K562 (cell line): Measurements from ENCODE around the gene RUNX1. TPM values are rescaled to one million over a fixed set of nuclear protein-coding genes. Genes with fewer than 3 reads are reported as not detected.

Experiments
- CBX3 ChIP-seq, 2 experiments: IDR thresholded peaks; 1 replicate in 1 of 2; 2 replicates in 1 of 2; pipeline ENCODE4 v1.6.1; 2012; ENCODE audit warnings: inconsistent platforms in 2 of 2, low read length in 2 of 2, borderline replicate concordance in 1 of 2, control low read depth in 1 of 2
- CC2D1A ChIP-seq: fragments of 450-650 bp; IDR thresholded peaks from 2 replicates; pipeline ENCODE4 v1.6.1; 2017; ENCODE audit warnings: mild to moderate bottlenecking
- FOXK2 ChIP-seq, 2 experiments: fragments of 450-650 bp; IDR thresholded peaks in 1 of 2; conservative IDR thresholded peaks in 1 of 2; 2 replicates each; pipeline ENCODE4 v1.6.1; 2016; ENCODE audit warnings: low read depth in 2 of 2, mild to moderate bottlenecking in 1 of 2
- GABPB1 ChIP-seq: sonication (generic); formaldehyde crosslinking; IDR thresholded peaks from 2 replicates; pipeline ENCODE4 v1.8.0; 2022; ENCODE audit warnings: mild to moderate bottlenecking, missing genetic modification reagents
- MCM5 ChIP-seq: fragments of 450-650 bp; IDR thresholded peaks from 2 replicates; pipeline ENCODE4 v1.6.1; 2016; ENCODE audit warnings: low read depth
- MYBL2 ChIP-seq, 2 experiments: fragments of 450-650 bp in 1 of 2; sonication (generic) in 1 of 2; formaldehyde crosslinking in 1 of 2; IDR thresholded peaks; 2 replicates each; pipeline versions ENCODE4 v1.6.1 to v1.8.1; 2017 to 2022; ENCODE audit warnings: borderline replicate concordance in 1 of 2, inconsistent platforms in 1 of 2, low read depth in 1 of 2, mild to moderate bottlenecking in 1 of 2, missing genetic modification reagents in 1 of 2, moderate library complexity in 1 of 2
- NR4A1 ChIP-seq, 2 experiments: fragments of 250-450 bp in 1 of 2; fragments of 450-650 bp in 1 of 2; sonication (Bioruptor Pico) in 1 of 2; IDR thresholded peaks; 2 replicates each; pipeline versions ENCODE4 v1.4.0 to v1.6.1; 2016 to 2020; ENCODE audit warnings: mild to moderate bottlenecking in 2 of 2, missing compliant biosample characterization in 1 of 2, missing genetic modification characterization in 1 of 2, moderate library complexity in 1 of 2
- SAFB ChIP-seq: fragments of 200-400 bp; formaldehyde crosslinking; IDR thresholded peaks from 2 replicates; pipeline ENCODE4 v1.6.1; 2017; ENCODE audit warnings: low read depth, low read length, borderline replicate concordance
- SAFB2 ChIP-seq: fragments of 200-400 bp; formaldehyde crosslinking; IDR thresholded peaks from 2 replicates; pipeline ENCODE4 v1.6.1; 2018; ENCODE audit warnings: borderline replicate concordance, low read length, low read depth, moderate library complexity; ENCODE audit not compliant: severe bottlenecking
- SRF ChIP-seq, 2 experiments: fragments of 250-450, 450-650 bp in 1 of 2; sonication (Bioruptor Pico) in 1 of 2; sonication (generic) in 1 of 2; formaldehyde crosslinking; IDR thresholded peaks; 2 replicates each; pipeline versions ENCODE4 v1.5.0 to v1.5.1; 2020 to 2022; ENCODE audit warnings: mild to moderate bottlenecking in 1 of 2, missing genetic modification reagents in 1 of 2
- TEAD1 ChIP-seq, 2 experiments: fragments of 450-650 bp in 1 of 2; sonication (generic) in 1 of 2; formaldehyde crosslinking; IDR thresholded peaks; 2 replicates each; pipeline versions ENCODE4 v1.4.0 to v1.8.0; 2020 to 2022; ENCODE audit warnings: mild to moderate bottlenecking in 2 of 2, missing genetic modification reagents in 1 of 2
- ZBTB43 ChIP-seq: sonication (generic); formaldehyde crosslinking; IDR thresholded peaks from 2 replicates; pipeline ENCODE4 v1.8.0; 2023; ENCODE audit warnings: mild to moderate bottlenecking, missing genetic modification reagents
- ZEB2 ChIP-seq: fragments of 450-650 bp; IDR thresholded peaks from 2 replicates; pipeline ENCODE4 v1.6.1; 2016
- ZFX ChIP-seq: sonication (generic); formaldehyde crosslinking; IDR thresholded peaks from 2 replicates; pipeline ENCODE4 v1.8.0; 2022; ENCODE audit warnings: mild to moderate bottlenecking, missing genetic modification reagents, moderate library complexity
- ZNF140 ChIP-seq: fragments of 250-450 bp; sonication (Bioruptor Pico); IDR thresholded peaks from 2 replicates; pipeline ENCODE4 v1.8.0; 2021; ENCODE audit warnings: moderate library complexity, mild to moderate bottlenecking, inconsistent platforms
- ZNF695 ChIP-seq: fragments of 450-650 bp; formaldehyde crosslinking; IDR thresholded peaks from 2 replicates; pipeline ENCODE4 v1.4.0; 2020; ENCODE audit warnings: mild to moderate bottlenecking, moderate library complexity
- polyA plus RNA-seq, 8 experiments: library from polyadenylated mRNA; depleted of rRNA in 4 of 8; stranded (reverse) in 5 of 8; unstranded in 3 of 8; fragments of >200 nt; fragmentation: Nextera tagmentation in 2 of 8; fragmentation: Illumina TruSeq in 1 of 8; extraction: Ambion mirVana in 2 of 8; extraction: Trizol in 1 of 8; gene quantifications; 2 replicates each; pipeline versions ENCODE4 v1.2.1 to v1.2.3, GENCODE V29; 2011 to 2014; ENCODE audit warnings: inconsistent platforms in 1 of 8, missing spikeins in 1 of 8
- total RNA-seq, 7 experiments: library from RNA; depleted of rRNA in 6 of 7; stranded (reverse); fragments of >200 nt in 6 of 7; fragmentation: Illumina TruSeq in 2 of 7; extraction: Trizol in 2 of 7; gene quantifications; 2 replicates each; pipeline versions ENCODE4 v1.2.1 to v1.2.3, GENCODE V29; 2011 to 2021; ENCODE audit warnings: low replicate concordance in 1 of 7
- TF ChIP-seq, protein P1 (sequence below): fragments of 450-650 bp; IDR thresholded peaks from 2 replicates; pipeline ENCODE4 v1.6.1; 2018; ENCODE audit not compliant: partially characterized antibody
- TF ChIP-seq, protein P2 (sequence below): fragments of 450-650 bp; IDR thresholded peaks from 2 replicates; pipeline ENCODE4 v1.7.0; 2016; ENCODE audit warnings: borderline replicate concordance

Gene RUNX1
- total and polyA plus RNA-seq, 9 of the 15 experiments (the other 6 are each of a cell fraction or from before 2014, with no cell fraction given) = 2.2 to 68.6 (median 17.8) TPM

- peak; percentile 35; the same call in 1 of the 2 replicates for TF ChIP-seq CC2D1A
- TF ChIP-seq ZNF695 (CRISPR knock-in tag) = no peak
- TF ChIP-seq ZEB2 = peak; percentile 75
- TF ChIP-seq NR4A1 (CRISPR knock-in tag; IDR thresholded peaks at IDR 0.05) = no peak
- no peak for TF ChIP-seq NR4A1 (tag; IDR thresholded peaks at IDR 0.05)
- 0 out of 3 replicates have a peak, but pooled peaks of 1 of the 2 experiments have one; percentile 30 for TF ChIP-seq CBX3 (IDR thresholded peaks at IDR 0.05; ENCODE audit: borderline replicate concordance in 1 of 2, low read length in 2 of 2)
- TF ChIP-seq TEAD1 (CRISPR knock-in tag; IDR thresholded peaks at IDR 0.05) = 0 out of 4 replicates have a peak, but pooled peaks have one; percentile 9 to 14
- TF ChIP-seq SAFB = peak; percentile 89
- TF ChIP-seq ZFX = peak; percentile 36
- TF ChIP-seq SRF (CRISPR knock-in tag; IDR thresholded peaks at IDR 0.05) = 0 out of 4 replicates have a peak, but pooled peaks of 1 of the 2 experiments have one; percentile 26
- TF ChIP-seq, protein P1, sequence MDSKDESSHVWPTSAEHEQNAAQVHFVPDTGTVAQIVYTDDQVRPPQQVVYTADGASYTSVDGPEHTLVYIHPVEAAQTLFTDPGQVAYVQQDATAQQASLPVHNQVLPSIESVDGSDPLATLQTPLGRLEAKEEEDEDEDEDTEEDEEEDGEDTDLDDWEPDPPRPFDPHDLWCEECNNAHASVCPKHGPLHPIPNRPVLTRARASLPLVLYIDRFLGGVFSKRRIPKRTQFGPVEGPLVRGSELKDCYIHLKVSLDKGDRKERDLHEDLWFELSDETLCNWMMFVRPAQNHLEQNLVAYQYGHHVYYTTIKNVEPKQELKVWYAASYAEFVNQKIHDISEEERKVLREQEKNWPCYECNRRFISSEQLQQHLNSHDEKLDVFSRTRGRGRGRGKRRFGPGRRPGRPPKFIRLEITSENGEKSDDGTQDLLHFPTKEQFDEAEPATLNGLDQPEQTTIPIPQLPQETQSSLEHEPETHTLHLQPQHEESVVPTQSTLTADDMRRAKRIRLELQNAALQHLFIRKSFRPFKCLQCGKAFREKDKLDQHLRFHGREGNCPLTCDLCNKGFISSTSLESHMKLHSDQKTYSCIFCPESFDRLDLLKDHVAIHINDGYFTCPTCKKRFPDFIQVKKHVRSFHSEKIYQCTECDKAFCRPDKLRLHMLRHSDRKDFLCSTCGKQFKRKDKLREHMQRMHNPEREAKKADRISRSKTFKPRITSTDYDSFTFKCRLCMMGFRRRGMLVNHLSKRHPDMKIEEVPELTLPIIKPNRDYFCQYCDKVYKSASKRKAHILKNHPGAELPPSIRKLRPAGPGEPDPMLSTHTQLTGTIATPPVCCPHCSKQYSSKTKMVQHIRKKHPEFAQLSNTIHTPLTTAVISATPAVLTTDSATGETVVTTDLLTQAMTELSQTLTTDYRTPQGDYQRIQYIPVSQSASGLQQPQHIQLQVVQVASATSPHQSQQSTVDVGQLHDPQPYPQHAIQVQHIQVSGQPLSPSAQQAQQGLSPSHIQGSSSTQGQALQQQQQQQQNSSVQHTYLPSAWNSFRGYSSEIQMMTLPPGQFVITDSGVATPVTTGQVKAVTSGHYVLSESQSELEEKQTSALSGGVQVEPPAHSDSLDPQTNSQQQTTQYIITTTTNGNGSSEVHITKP = peak; percentile 23
- no peak for TF ChIP-seq MYBL2 (IDR thresholded peaks at IDR 0.05; ENCODE audit: low read depth)
- TF ChIP-seq MYBL2 (CRISPR knock-in tag; IDR thresholded peaks at IDR 0.05; ENCODE audit: borderline replicate concordance) = no peak
- TF ChIP-seq, protein P2, sequence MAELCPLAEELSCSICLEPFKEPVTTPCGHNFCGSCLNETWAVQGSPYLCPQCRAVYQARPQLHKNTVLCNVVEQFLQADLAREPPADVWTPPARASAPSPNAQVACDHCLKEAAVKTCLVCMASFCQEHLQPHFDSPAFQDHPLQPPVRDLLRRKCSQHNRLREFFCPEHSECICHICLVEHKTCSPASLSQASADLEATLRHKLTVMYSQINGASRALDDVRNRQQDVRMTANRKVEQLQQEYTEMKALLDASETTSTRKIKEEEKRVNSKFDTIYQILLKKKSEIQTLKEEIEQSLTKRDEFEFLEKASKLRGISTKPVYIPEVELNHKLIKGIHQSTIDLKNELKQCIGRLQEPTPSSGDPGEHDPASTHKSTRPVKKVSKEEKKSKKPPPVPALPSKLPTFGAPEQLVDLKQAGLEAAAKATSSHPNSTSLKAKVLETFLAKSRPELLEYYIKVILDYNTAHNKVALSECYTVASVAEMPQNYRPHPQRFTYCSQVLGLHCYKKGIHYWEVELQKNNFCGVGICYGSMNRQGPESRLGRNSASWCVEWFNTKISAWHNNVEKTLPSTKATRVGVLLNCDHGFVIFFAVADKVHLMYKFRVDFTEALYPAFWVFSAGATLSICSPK = no peak
- no peak for TF ChIP-seq ZNF140 (CRISPR knock-in tag)
- peak; percentile 51; a peak in 2 of 4 replicates for TF ChIP-seq FOXK2 (conservative IDR thresholded peaks at IDR 0.05 in 1 of 2, IDR thresholded peaks at IDR 0.05 in 1 of 2; ENCODE audit: low read depth in 2 of 2)
- no peak for TF ChIP-seq SAFB2
- TF ChIP-seq ZBTB43 (CRISPR knock-in tag) = peak; percentile 84; the same call in 1 of the 2 replicates
- TF ChIP-seq MCM5 = no peak
- TF ChIP-seq GABPB1 (CRISPR knock-in tag) = peak; percentile 57; the same call in 1 of the 2 replicates
Observed at GRCh38 chr21:34887725-34888568, 161.2 kb downstream of the RUNX1 start (continued).
